Kidney (tissue), 14 donors: ENCODE results near the gene SPSB3. TPM values are rescaled to one million over a fixed set of nuclear protein-coding genes. Genes with fewer than 3 reads are reported as not detected.

ENCODE experiments used
- DNase-seq, 5 donors: peaks; one replicate each; pipeline ENCODE4 v3.0.0-alpha.2; 2013 to 2020
- FAIRE-seq: peaks from 2 replicates; lab custom pipeline; 2012; peaks lifted over from hg19 to GRCh38; lab: Jason Lieb, UNC
- H3K27ac ChIP-seq, 2 donors: one replicate each; pipeline ENCODE4 v1.7.0; 2013; ENCODE audit warnings: low read depth in 2 of 2, low read length in 2 of 2, inconsistent platforms in 1 of 2
- H3K27me3 ChIP-seq: one replicate; pipeline ENCODE4 v1.7.1; 2013; ENCODE audit warnings: low read length, inconsistent platforms; ENCODE audit not compliant: control insufficient read depth, insufficient read depth
- H3K36me3 ChIP-seq, 3 donors: one replicate each; pipeline versions ENCODE4 v1.7.0 to v1.7.1; 2013; ENCODE audit warnings: low read length in 3 of 3, control low read depth in 1 of 3, inconsistent platforms in 1 of 3; ENCODE audit not compliant: insufficient read depth in 3 of 3, control insufficient read depth in 2 of 3
- H3K4me1 ChIP-seq, 3 donors: one replicate each; pipeline versions ENCODE4 v1.7.0 to v1.7.1; 2013; ENCODE audit warnings: low read length in 3 of 3, inconsistent platforms in 1 of 3, low read depth in 1 of 3; ENCODE audit not compliant: control insufficient read depth in 2 of 3, insufficient read depth in 2 of 3
- H3K4me3 ChIP-seq, 3 donors: one replicate each; pipeline versions ENCODE4 v1.7.0 to v1.8.1; 2013; ENCODE audit warnings: low read length in 3 of 3, control low read depth in 1 of 3, inconsistent platforms in 1 of 3
- H3K9ac ChIP-seq, 3 donors: one replicate each; pipeline versions ENCODE4 v1.7.0 to v1.7.1; 2013; ENCODE audit warnings: low read length in 3 of 3, control low read depth in 1 of 3, inconsistent platforms in 1 of 3
- H3K9me3 ChIP-seq, 3 donors: one replicate each; pipeline versions ENCODE4 v1.7.0 to v1.7.1; 2013; ENCODE audit warnings: low read length in 3 of 3, control low read depth in 1 of 3, inconsistent platforms in 1 of 3; ENCODE audit not compliant: control insufficient read depth in 2 of 3, insufficient read depth in 1 of 3
- intact Hi-C: fragments of 100-400 bp; cut with DNase I; formaldehyde crosslinking; loops from one replicate; pipeline ENCODE4 v1.11.1; 2022
- polyA plus RNA-seq: library from polyadenylated mRNA; stranded (reverse); fragments of 350-450 nt; fragmentation: Illumina TruSeq; extraction: RNeasy Lipid Tissue Mini Kit (QIAGEN cat#74804); gene quantifications from one replicate; pipeline ENCODE4 v1.2.3, GENCODE V29; 2014; ENCODE audit warnings: low read depth, low replicate concordance; ENCODE audit not compliant: insufficient read depth
- total RNA-seq: library from RNA; stranded (reverse); fragmentation: NEBNext Ultra II Directional; extraction: Animal tissue kit (Norgen Biotek cat#: 25700); gene quantifications from one replicate; pipeline ENCODE4 v1.2.1, GENCODE V29; 2021
- TF ChIP-seq, protein P1 (sequence below): IDR thresholded peaks from 3 replicates; pipeline ENCODE4 v1.5.1; 2012; ENCODE audit warnings: mild to moderate bottlenecking, moderate library complexity, borderline replicate concordance; ENCODE audit not compliant: insufficient read depth; ENCODE audit errors: extremely low read depth
- donor health status: control.
- donor health status: control.
- donor health status: control.
- donor health status: control.
- donor health status: control.
- donor health status: DM: yes; HTN: yes; CAD: no.
- donor health status: Normal renal cell carcinoma (clear cell type).

Gene SPSB3
- total and polyA plus RNA-seq, 2 donors from 2014 or later: 55.1 to 57.7 TPM

DNA sequence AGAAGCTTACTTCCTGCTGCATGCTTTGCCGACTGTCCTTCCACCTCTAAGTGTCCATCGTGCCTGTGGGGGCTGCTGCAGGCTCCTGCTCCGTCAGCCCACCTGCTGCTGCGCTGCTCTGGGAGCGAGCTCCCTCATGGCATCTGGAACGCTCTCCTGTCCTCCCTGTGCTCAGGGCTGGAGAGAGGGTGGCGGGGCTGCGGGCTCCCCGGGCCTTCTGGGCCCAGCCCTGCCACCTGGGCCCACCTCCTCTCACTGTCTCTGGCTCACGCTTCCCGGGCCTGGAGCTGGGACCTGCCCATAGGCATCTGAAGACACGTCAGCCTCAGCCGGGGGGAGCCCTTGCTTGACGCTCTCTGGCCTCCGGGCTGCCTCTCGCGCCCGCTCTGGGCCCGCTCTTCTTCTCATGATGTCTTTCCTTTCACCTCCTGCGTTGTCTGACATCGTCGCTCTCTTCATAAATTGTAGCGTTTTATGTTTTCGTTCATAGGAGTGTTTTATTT, 38.0 kb downstream of the SPSB3 start:
- FAIRE-seq: no peak
- TF ChIP-seq, protein P1, sequence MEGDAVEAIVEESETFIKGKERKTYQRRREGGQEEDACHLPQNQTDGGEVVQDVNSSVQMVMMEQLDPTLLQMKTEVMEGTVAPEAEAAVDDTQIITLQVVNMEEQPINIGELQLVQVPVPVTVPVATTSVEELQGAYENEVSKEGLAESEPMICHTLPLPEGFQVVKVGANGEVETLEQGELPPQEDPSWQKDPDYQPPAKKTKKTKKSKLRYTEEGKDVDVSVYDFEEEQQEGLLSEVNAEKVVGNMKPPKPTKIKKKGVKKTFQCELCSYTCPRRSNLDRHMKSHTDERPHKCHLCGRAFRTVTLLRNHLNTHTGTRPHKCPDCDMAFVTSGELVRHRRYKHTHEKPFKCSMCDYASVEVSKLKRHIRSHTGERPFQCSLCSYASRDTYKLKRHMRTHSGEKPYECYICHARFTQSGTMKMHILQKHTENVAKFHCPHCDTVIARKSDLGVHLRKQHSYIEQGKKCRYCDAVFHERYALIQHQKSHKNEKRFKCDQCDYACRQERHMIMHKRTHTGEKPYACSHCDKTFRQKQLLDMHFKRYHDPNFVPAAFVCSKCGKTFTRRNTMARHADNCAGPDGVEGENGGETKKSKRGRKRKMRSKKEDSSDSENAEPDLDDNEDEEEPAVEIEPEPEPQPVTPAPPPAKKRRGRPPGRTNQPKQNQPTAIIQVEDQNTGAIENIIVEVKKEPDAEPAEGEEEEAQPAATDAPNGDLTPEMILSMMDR: no peak
- Histone ChIP-seq H3K36me3 (peaks cover 2 to 30% (median 23%) of the 10 kb centered on the region in 3 donors), H3K27me3 (no peaks in the 10 kb centered on the region), H3K27ac (no peak overlapping the region), H3K9me3 (no peaks in the 10 kb centered on the region), H3K9ac (no peak overlapping the region), H3K4me1 (no peaks in the 10 kb centered on the region), H3K4me3 (no peak overlapping the region)
- DNase-seq: no peak
- intact Hi-C loops: no loop called here

DNA sequence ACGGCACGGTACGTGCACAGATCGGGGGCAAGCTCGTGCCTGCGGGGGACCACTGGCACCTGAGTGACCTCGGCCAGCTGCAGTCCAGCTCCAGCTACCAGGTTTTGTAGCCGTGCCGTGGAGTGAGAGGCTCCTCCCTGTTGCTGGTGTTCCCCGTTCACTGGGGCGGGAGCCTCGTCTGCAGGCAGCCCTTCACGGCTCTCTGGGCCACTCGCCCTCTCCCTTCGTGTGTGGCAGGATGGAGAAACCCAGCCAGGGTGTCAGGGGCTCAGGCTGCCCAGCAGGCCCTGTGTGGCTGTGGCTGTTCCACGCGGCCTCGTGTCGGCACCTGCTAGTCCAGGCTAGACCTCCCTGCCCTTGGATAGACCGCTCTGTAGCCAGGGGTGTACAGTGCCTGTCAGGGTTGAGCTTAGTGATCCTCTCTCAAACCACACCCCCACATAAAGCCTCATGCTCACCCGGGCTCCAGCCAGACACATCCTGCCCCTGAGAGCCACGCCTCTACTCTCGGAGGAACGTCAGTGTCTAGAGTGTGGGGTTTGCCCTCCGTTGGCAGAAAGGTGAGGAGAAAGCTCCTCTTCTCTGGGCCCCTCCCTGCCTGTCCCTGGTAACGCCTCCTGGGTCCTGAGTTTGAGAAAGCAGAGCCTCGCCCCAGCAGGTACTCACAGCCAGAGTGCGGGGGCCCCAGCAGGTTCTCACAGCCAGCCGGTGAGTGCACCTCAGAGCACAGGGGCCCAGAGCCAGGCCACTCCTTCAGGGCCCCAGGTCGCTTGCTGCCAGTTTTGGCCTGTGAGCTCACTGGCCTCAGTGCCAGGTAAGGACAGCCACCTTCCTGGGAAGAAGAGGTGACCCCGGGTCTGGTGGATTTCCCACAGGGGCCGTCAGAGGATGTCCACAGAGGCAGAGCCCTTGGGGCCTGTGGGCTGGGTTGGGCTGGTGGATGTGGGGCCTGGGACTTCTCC, 38.7 kb downstream of the SPSB3 start:
- Histone ChIP-seq H3K4me1 (no peaks in the 10 kb centered on the region), H3K27me3 (no peaks in the 10 kb centered on the region), H3K4me3 (no peak overlapping the region), H3K9ac (no peak overlapping the region), H3K36me3 (peaks cover 0 to 24% (median 19%) of the 10 kb centered on the region in 3 donors), H3K27ac (no peak overlapping the region), H3K9me3 (no peaks in the 10 kb centered on the region)
- FAIRE-seq: no peak
- intact Hi-C loops: no loop called here
- TF ChIP-seq, protein P1: no peak
- DNase-seq: no peak

DNA sequence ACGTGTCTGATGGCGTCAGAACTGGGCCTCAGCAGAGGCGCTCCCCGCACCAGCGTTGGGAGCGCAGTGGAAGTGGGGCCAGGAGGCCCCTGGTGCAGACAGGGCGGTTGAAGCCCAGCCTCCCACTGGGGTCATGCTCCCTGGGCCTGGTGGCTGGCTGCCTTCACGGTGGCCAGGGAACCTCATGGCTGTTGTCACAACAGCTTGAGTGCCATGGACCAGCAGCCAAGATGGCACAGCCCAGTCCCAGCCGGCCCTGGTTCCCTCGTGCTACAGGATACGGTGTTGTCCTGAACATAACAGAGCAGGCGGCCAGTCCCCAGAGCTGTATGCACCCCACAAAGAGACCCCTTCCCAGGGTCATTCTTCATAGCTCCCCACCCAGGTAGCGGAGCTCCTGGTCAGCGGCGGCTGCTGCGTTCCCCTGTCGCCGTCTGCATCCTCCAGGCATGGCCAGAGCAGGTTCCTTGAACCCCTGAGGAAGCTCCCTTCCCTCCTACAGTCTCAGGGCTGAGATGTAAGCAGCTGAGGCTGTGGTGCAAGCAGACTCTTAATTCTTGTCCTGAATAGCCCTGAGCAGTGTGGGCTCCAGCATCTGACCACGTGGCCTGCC, 40.7 kb downstream of the SPSB3 start:
- intact Hi-C loops: no loop called here

More for the DNA sequence above, 40.7 kb downstream of the SPSB3 start:
- DNase-seq (no peak), FAIRE-seq (no peak)
- no peak overlapping the region for H3K9ac ChIP-seq
- no peaks in the 10 kb centered on the region for H3K27me3 ChIP-seq
- H3K9me3 ChIP-seq: peaks cover 0 to 8% (median 0%) of the 10 kb centered on the region in 3 donors
- TF ChIP-seq, protein P1: no peak
- peaks cover 0 to 12% (median 11%) of the 10 kb centered on the region in 3 donors for H3K36me3 ChIP-seq
- H3K4me3 ChIP-seq: no peak overlapping the region
- H3K4me1 ChIP-seq: no peaks in the 10 kb centered on the region
- no peak overlapping the region for H3K27ac ChIP-seq
